ENCODE data around the gene GPC6. TPM values are rescaled to one million over a fixed set of nuclear protein-coding genes. Genes with fewer than 3 reads are reported as not detected.

GPC6 gene
- total and polyA plus RNA-seq, 2 donors (not counting 3 experiments of a cell fraction or from before 2014, with no cell fraction given), result 0.01 TPM; not detected in 1

DNA sequence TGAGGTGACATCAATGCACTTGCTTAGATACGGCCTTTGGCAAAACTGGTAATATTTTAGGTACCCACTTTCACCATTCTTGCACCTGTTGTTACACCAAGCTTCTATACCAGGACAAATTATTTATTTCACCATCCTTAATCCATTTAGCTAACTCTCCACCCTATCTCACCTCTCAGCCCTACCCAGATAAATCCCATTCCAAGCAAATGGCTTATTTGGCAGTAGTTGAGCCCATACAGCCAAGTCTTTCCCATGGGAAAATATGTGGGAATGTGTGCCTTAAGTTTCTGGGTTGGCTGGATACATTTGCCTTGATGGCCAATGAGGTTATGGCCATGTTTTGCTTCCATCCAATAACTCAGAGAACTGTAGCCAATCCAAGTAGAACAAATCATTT, 551.9 kb downstream of the GPC6 start:
- Histone ChIP-seq H3K4me2 (ENCODE audit: insufficient read depth, low read length) (no peak overlapping the region), H4K20me1 (replicated peaks; ENCODE audit: control insufficient read depth, extremely low read depth, insufficient read depth, low read length) (no peaks in the 10 kb centered on the region), H3K9ac (replicated peaks; ENCODE audit: extremely low read depth, insufficient read depth, low read length) (no peak overlapping the region), H3K27ac (ENCODE audit: insufficient read depth, low read depth, low read length) (no peak overlapping the region), H2AFZ (ENCODE audit: low read depth, low read length) (no peak overlapping the region), H3K4me3 (replicated peaks in 1 of 3; ENCODE audit: insufficient read depth in 1 of 3, low read depth in 1 of 3, low read length in 3 of 3) (no peak overlapping the region), H3K27me3 (ENCODE audit: control insufficient read depth in 2 of 2, insufficient read depth in 2 of 2, low read length in 2 of 2) (no peaks in the 10 kb centered on the region), H3K9me3 (replicated peaks; ENCODE audit: control insufficient read depth, insufficient read depth, low read length) (no peaks in the 10 kb centered on the region), H3K36me3 (ENCODE audit: control insufficient read depth in 2 of 2, extremely low read depth in 1 of 2, insufficient read depth in 2 of 2, low read length in 2 of 2) (no peaks in the 10 kb centered on the region), H3K4me1 (ENCODE audit: control insufficient read depth, extremely low read depth, insufficient read depth, low read length) (no peaks in the 10 kb centered on the region), H3K9me1 (replicated peaks; ENCODE audit: control insufficient read depth, extremely low read depth, insufficient read depth, low read length) (no peaks in the 10 kb centered on the region), H3K79me2 (ENCODE audit: control insufficient read depth, insufficient read depth, low read length) (no peaks in the 10 kb centered on the region)
- intact Hi-C loops (cut with micrococcal nuclease), result no loop called here
- ChIA-PET CTCF (no interaction called here), POLR2A (no interaction called here)
- DNase-seq (ENCODE audit: low read depth, low spot score), result no peak
- dilution Hi-C loops (cut with MboI; ENCODE audit: extremely low pct_ligation_motif_present, low sequenced_read_pairs), result no loop called here
- TF ChIP-seq POLR2AphosphoS5 (IDR thresholded peaks at IDR 0.05; ENCODE audit: insufficient read depth, low read depth, low read length), result no peak
- no peak for TF ChIP-seq CTCF (IDR thresholded peaks at IDR 0.05; ENCODE audit: extremely low read depth in 1 of 2, insufficient read depth in 1 of 2, low read depth in 1 of 2, low read length in 2 of 2)
- no peak for TF ChIP-seq EZH2 (IDR thresholded peaks at IDR 0.05; ENCODE audit: borderline replicate concordance, low read depth, low read length, severe bottlenecking)
- no TSS peak for BruUV-seq (replicated peaks)
- FAIRE-seq, result no peak

GRCh38 chr13:93784191-93784590, 557.6 kb downstream of the GPC6 start:
- POLR2A ChIA-PET, result no interaction called here
- H3K4me3 ChIP-seq (replicated peaks in 1 of 3; ENCODE audit: insufficient read depth in 1 of 3, low read depth in 1 of 3, low read length in 3 of 3), result no peak overlapping the region
- no TSS peak for BruUV-seq (replicated peaks)

More at GRCh38 chr13:93784191-93784590, 557.6 kb downstream of the GPC6 start:
- Histone ChIP-seq H3K9ac (replicated peaks; ENCODE audit: extremely low read depth, insufficient read depth, low read length) (no peak overlapping the region), H3K36me3 (ENCODE audit: control insufficient read depth in 2 of 2, extremely low read depth in 1 of 2, insufficient read depth in 2 of 2, low read length in 2 of 2) (no peaks in the 10 kb centered on the region), H2AFZ (ENCODE audit: low read depth, low read length) (no peak overlapping the region), H3K9me3 (replicated peaks; ENCODE audit: control insufficient read depth, insufficient read depth, low read length) (no peaks in the 10 kb centered on the region), H4K20me1 (replicated peaks; ENCODE audit: control insufficient read depth, extremely low read depth, insufficient read depth, low read length) (no peaks in the 10 kb centered on the region), H3K9me1 (replicated peaks; ENCODE audit: control insufficient read depth, extremely low read depth, insufficient read depth, low read length) (no peaks in the 10 kb centered on the region), H3K4me1 (ENCODE audit: control insufficient read depth, extremely low read depth, insufficient read depth, low read length) (no peaks in the 10 kb centered on the region), H3K4me2 (ENCODE audit: insufficient read depth, low read length) (no peak overlapping the region), H3K79me2 (ENCODE audit: control insufficient read depth, insufficient read depth, low read length) (no peaks in the 10 kb centered on the region), H3K27ac (ENCODE audit: insufficient read depth, low read depth, low read length) (no peak overlapping the region), H3K27me3 (ENCODE audit: control insufficient read depth in 2 of 2, insufficient read depth in 2 of 2, low read length in 2 of 2) (no peaks in the 10 kb centered on the region)
- dilution Hi-C loops (cut with MboI; ENCODE audit: extremely low pct_ligation_motif_present, low sequenced_read_pairs), result no loop called here
- intact Hi-C loops (cut with micrococcal nuclease), result no loop called here
- no peak for FAIRE-seq
- CTCF ChIA-PET, result no interaction called here
- TF ChIP-seq JUN (IDR thresholded peaks at IDR 0.05; ENCODE audit: borderline replicate concordance, insufficient read depth, insufficient read length, low read depth) (no peak), GATA2 (IDR thresholded peaks at IDR 0.05; ENCODE audit: insufficient read depth, insufficient read length, low read depth, low read length) (no peak)
- TF ChIP-seq, protein P1, sequence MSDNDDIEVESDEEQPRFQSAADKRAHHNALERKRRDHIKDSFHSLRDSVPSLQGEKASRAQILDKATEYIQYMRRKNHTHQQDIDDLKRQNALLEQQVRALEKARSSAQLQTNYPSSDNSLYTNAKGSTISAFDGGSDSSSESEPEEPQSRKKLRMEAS (IDR thresholded peaks at IDR 0.05; ENCODE audit: insufficient read depth, insufficient read length), result no peak
- no peak for DNase-seq (ENCODE audit: low read depth, low spot score)

Data from endothelial cell of umbilical vein (primary cell).